Stimulated activated CD4-positive, alpha-beta T cell treated with anti-CD3 and anti-CD28 coated beads, Interleukin-2, amount 100 ng/mL, for 24 hours (primary cell): ENCODE results near the gene BTBD16.

Experiments
- DNase-seq, 2 donors: peaks; one replicate each; pipeline ENCODE4 v3.0.0-alpha.2; 2020

Gene BTBD16

DNA sequence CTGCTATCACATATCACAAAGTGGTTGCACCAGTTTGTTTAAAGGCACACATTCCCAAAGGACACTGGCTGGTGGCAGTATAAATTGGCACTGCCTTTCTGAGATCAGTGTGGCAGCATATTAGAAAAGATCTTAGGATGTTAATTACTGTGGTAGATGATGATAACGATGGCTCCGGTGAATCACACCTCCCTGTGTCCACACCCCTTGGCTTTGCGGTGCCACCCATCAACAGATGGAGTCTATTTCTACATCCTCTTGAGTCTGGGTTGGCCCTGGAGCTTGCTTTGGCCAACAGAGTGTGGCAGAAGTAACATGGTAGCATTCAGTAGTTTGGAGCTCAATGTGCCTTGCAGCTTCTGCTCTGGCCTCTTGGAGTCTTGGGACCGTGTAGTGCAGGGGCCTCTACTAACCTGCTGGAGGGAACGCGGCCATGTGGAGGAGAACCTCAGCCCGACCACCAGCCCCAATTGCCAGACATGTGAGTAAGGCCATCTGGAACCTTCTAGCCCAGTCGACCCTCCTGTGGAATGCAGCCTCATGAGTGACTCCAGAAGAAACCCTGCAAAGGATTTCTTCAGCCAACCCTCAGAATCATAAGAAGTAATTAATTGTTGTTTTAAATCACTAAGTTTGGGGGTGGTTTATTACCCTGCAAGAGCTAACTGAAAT, 76.2 kb downstream of the BTBD16 start:
- DNase-seq, result no peak

- DNase-seq, result no peak
Observed at GRCh38 chr10:122348512-122348911, 77.4 kb downstream of the BTBD16 start.

DNA sequence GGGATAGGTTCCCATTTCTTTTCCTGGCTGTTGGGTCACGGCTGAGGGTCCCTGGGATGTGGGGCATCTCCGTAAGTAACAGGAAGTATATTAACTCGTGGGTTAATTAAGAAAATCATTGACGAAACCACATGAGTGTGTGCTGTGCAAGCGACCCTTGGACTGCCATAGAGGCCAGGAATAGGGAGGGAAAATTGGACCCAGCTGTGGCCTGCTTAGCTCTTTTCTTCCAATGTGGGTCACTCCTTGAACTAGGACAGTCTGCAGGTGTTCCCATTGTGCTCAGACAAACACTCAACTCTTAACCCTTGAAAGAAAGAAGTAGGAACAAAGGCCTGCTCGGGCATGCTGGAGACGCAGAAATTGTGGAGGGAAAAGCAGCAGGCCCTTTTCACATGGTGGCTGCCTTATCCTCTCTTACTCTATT, 77.9 kb downstream of the BTBD16 start:
- no peak for DNase-seq

GRCh38 chr10:122349758-122350369, 78.8 kb downstream of the BTBD16 start:
- DNase-seq, result no peak

DNA sequence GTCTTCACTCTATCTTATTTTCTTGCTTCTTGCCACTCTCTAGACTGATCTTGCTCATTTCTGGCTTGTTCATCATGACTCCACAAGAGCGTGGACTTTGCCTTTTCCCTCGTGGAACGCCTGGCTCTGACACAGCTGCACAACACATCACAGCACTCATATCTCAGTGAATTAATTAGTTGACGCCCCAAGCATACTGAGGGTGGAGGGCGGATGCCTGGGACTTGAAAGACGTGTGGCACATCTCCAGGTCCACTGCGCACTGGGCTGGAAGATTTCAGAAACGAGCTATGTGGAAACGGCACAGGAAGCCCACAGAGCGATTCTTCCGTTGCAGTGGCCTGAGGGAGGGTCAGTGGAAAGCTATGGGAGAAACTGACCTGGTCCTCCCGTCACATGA, 79.8 kb downstream of the BTBD16 start:
- DNase-seq, result no peak

DNA sequence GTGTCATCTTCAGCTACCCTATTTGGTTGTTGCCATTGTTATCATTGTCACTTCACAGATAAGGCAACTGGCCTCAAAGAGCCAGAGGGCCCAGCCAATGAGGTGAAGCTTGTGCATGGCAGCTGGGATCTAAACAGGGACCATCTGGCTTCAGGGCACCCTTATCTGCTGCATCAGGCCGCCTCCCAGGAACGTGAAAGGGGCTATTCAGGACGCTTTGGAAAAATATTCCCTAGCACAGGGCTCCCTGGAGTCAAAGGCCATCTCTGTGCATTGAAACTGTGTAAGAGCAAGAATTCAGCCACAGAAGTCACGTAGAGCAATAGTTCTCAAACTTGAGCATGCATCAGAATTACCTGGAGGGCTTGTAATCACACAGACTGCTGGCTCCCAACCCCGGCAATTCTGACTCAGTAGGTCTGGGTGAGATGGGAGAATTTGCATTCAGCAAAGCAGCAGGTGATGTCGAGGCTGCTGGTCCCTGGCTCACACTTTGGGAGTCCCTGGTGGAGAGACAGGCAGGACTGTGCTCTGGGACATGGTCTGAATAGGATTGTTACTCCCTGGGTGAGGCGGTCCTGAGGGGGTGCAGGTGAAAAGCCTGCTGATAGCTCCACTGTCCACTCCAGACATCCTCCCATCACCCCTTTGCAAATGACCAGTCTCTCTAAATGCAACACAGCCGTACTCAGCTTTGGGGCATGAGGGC, 81.9 kb downstream of the BTBD16 start:
- DNase-seq, result no peak

DNA sequence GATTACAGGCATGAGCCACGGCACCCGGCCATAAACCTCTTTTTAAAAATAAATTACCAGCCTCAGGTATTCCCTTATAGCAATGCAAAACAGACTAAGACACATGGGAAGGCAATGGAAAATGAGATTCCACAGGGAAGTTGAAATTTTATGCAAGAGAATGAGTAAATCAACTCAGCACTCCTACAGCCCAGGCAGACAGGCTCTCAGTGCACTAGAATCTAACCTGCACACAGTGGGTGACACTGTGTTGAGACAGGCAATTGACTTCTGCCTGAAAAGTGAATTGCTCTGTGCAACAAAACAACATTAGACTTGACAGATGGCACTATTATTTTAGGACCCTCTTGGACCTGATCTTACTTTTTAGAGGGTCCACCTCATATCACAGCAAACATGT, 83.3 kb downstream of the BTBD16 start:
- no peak for DNase-seq

GRCh38 chr10:122357685-122358084, 86.6 kb downstream of the BTBD16 start:
- no peak for DNase-seq

- no peak for DNase-seq
Observed at GRCh38 chr10:122359621-122360020, 88.5 kb downstream of the BTBD16 start.

- no peak for DNase-seq
Observed at GRCh38 chr10:122361046-122361445, 90.0 kb downstream of the BTBD16 start.

GRCh38 chr10:122362031-122362592, 91.0 kb downstream of the BTBD16 start:
- DNase-seq, result no peak

DNA sequence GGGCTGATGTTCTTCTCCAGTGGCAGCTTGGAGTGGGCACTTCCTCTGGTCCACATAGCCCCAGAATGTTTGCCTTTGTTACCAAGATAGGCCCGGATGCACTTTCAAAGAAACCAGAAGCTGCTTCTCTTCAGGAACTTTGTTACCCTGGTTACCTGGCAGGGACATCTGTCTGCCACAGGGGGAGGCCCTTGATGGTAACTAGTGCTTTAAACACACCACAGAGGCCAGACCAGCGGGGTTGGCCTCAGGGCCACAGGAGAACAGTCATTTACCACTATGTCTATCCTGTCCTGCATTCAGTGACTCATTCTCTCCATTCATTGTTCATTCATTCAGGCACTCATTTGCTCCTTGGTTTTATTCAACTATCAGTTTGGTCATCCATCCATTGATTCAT, 91.5 kb downstream of the BTBD16 start:
- no peak for DNase-seq

- no peak for DNase-seq
Observed at GRCh38 chr10:122363311-122363710, 92.2 kb downstream of the BTBD16 start.

- DNase-seq, result no peak
Observed at GRCh38 chr10:122363722-122364463, 92.8 kb downstream of the BTBD16 start.

DNA sequence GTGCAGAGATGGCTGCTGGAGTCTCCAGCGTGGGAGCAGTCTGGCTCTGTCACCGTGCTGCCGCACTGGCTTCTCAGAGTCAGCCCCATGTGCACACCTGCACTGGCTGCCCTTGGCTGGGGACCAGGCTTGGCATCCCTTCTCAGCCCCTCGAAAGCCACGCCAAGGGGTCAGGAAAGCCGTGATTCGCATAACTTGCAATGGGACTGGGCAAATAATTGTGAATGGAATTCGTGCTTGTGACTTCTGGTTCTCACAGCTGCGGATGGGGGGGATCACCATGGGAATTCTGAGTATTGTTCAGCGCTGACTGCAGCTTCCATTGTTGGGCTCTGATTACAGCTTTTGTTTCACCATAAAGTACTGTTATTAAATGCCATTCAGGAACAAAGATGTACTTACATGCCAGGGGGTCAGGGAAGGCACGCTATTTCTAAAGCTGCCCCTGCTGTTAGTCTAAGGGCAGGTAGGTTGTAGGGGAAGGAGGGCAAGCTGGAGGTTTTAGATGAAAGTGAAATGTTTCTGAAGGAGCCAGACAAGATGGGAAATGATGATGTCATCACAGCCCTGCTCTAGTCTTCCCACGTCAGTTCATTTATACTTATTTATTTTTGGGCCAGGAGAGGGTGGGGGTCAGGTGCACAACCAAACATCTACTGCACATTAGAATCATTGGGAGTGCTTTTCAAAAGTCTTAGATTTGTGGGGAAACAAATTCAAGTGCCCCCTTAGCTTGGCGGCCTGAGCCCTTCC, 97.6 kb downstream of the BTBD16 start:
- DNase-seq, result no peak

DNA sequence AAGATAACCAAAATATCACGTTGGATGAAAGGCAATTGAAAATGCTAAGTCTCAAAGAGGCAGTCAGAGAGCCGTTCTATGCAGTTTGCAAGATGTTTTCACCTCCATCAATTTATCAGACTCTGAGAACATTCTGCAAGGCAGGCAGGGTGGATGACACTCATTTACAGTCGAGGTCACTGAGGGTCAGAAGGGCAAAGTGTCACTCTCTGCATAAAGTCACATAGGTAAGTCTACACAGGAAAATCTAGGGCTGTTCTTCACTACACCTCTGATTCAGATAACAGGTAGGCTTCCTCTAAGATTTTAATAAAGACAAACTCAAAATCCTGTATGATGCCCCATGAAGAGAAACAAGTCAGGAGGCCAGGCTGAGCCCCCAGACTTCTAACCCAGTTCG, 102.0 kb downstream of the BTBD16 start:
- no peak for DNase-seq

DNA sequence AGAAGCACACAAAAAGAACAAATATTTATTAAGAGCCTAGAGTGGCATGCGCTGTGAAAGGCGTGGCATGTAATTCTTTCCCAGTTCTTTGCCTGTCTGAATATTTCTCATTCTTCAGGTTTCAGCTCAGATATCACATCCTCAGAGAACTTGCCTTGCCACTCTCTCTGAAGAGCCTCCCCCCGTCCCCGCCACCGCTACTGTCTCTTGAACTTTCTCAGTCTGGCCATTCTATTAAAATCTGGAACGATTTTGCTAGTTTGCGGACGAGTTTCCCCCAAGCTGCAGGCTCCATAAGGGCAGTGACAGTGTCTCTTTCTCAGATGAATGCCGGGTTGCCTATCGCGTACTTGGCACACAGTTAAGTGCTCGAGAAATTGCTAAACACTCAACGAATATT, 102.6 kb downstream of the BTBD16 start:
- no peak for DNase-seq

DNA sequence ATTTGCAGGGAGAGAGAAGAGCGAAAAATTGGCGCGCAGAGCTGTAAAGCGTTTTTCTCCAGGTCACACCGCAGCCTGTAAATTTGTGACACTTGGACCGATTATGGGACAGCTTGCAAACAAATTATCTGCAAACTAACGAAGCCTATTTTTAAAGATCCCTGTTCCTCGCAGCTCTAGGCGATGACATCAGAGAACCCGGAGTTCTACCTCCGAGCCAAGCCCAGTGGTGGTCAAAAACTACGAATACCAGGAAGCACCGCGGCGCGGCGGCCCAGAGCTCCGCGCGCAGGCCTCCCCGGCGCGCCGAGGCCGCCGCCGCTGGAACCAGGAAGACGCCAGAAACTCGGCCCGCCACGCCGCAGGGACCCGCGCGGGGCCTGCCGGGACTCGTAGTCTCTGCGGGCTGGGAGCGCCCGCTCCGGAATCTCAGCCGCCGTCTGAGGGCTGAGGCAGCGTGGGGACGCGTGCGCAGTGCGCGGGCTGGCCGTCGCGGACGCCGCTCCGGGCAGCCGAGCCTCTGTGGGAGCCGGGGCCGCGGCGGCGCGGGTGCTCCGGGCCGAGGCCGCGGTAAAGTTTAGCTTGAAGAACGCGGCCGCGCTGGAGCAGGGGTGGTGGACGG, 103.3 kb downstream of the BTBD16 start, which contains the start of gene PLEKHA1:
TSS of gene PLEKHA1 (plus strand) at position 472 of the 622 bp plus-strand sequence. CDS start 18,493 bp downstream, outside the sequence.
- peak; percentile 92 to 93 for DNase-seq

DNA sequence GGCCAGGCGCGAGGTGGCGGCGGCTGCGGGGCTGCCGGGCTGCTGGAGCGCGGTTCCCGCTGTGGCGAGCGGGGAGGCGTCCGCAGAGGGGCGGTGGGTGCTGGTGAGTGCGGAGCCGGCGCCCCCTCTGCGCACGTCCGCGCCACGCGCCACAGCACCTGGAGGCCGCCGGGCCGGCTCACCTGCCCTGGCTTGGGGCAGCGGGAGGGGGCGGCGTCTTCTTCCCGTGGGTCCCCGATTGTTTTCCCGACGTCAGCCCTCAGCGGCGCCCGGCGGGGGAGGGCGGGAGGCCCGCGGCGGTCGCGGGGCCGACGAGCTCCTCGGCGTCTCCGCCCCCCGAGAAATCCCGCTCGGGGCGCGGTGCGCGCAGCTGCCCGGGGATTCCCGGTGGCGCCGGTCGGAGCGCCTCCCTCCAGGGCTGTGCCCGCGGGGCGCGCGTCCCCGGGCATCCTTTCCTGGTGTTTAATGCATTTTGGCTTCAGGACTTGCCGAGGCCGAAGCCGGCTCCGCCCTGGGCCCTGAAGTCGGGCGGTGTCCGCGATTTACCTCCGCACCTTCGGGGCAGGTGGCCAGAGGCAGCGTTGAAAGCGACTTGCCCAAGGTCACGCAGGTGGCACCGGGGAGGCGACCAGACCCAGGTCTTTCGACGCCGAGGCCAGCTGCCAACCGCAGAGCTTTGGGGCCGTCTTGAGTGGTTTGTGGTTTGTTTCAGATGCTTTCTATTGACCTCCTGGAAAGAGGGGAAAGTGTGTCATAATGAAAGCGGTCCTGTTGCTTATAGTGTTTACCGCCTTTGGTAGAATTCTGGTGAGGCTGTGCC, 104.0 kb downstream of the BTBD16 start:
- peak; percentile 67 to 69 for DNase-seq

GRCh38 chr10:122375679-122376160, 104.6 kb downstream of the BTBD16 start:
- DNase-seq, result no peak
